ENCODE data around the gene TCEA2. TPM values are rescaled to one million over a fixed set of nuclear protein-coding genes. Genes with fewer than 3 reads are reported as not detected.
A peak's percentile ranks its signal among the peaks of the same experiment; 100 is the strongest.

Gene TCEA2
- total RNA-seq, 3 donors from 2014 or later (not counting 1 experiment from before 2014, with no cell fraction given) = 25.0 to 28.7 (median 28.5) TPM

- Mint-ChIP-seq H3K4me1 (peaks cover 0 to 9% of the 10 kb centered on the region in 2 donors), H3K27ac (no peak overlapping the region), H3K9me3 (peaks cover 4 to 5% of the 10 kb centered on the region in 2 donors), H3K4me3 (no peak overlapping the region), H3K27me3 (ENCODE audit: low read depth in 2 of 2) (peaks cover 0 to 4% of the 10 kb centered on the region in 2 donors), H3K36me3 (no peaks in the 10 kb centered on the region)
- DNase-seq (peak in 1 of 2 donors; percentile 16), ATAC-seq (no peak)
- Histone ChIP-seq H3K27ac (ENCODE audit: low read length) (no peak overlapping the region), H3K27me3 (ENCODE audit: control insufficient read depth, insufficient read depth, low read length) (no peaks in the 10 kb centered on the region), H3K4me1 (ENCODE audit: control insufficient read depth, insufficient read depth, low read length) (no peaks in the 10 kb centered on the region), H3K4me3 (ENCODE audit: low read length) (no peak overlapping the region), H3K9me3 (ENCODE audit: control insufficient read depth, insufficient read depth, low read length) (peaks cover 4% of the 10 kb centered on the region), H3K36me3 (ENCODE audit: control insufficient read depth, insufficient read depth, low read length) (no peaks in the 10 kb centered on the region)
- intact Hi-C loops (cut with micrococcal nuclease) = no loop called here
- 79% methylated on average over 27 of the region's 27 CpGs for WGBS (ENCODE audit: insufficient coverage)
- no peak for TF ChIP-seq CTCF (IDR thresholded peaks at IDR 0.05)
Observed at GRCh38 chr20:64092258-64093012, 29.4 kb downstream of the TCEA2 start.

GRCh38 chr20:64093013-64093503, 30.1 kb downstream of the TCEA2 start:
- Histone ChIP-seq H3K4me1 (ENCODE audit: control insufficient read depth, insufficient read depth, low read length) (no peaks in the 10 kb centered on the region), H3K27ac (ENCODE audit: low read length) (no peak overlapping the region), H3K4me3 (ENCODE audit: low read length) (no peak overlapping the region), H3K36me3 (ENCODE audit: control insufficient read depth, insufficient read depth, low read length) (no peaks in the 10 kb centered on the region), H3K27me3 (ENCODE audit: control insufficient read depth, insufficient read depth, low read length) (no peaks in the 10 kb centered on the region), H3K9me3 (ENCODE audit: control insufficient read depth, insufficient read depth, low read length) (no peaks in the 10 kb centered on the region)
- 90% methylated on average over 8 of the region's 9 CpGs for WGBS (ENCODE audit: insufficient coverage)
- H3K9me3 Mint-ChIP-seq = peaks cover 4 to 5% of the 10 kb centered on the region in 2 donors
- DNase-seq = no peak
- peaks cover 0 to 9% of the 10 kb centered on the region in 2 donors for H3K4me1 Mint-ChIP-seq
- peaks cover 0 to 3% of the 10 kb centered on the region in 2 donors for H3K27me3 Mint-ChIP-seq (ENCODE audit: low read depth in 2 of 2)
- no peak overlapping the region for H3K4me3 Mint-ChIP-seq
- ATAC-seq = no peak
- no peak for TF ChIP-seq CTCF (IDR thresholded peaks at IDR 0.05)
- H3K27ac Mint-ChIP-seq = no peak overlapping the region
- intact Hi-C loops (cut with micrococcal nuclease) = no loop called here
- no peaks in the 10 kb centered on the region for H3K36me3 Mint-ChIP-seq

GRCh38 chr20:64095455-64095854, 32.5 kb downstream of the TCEA2 start:
- Histone ChIP-seq H3K9me3 (ENCODE audit: control insufficient read depth, insufficient read depth, low read length) (no peaks in the 10 kb centered on the region), H3K4me1 (ENCODE audit: control insufficient read depth, insufficient read depth, low read length) (peaks cover 18% of the 10 kb centered on the region), H3K4me3 (ENCODE audit: low read length) (no peak overlapping the region), H3K27me3 (ENCODE audit: control insufficient read depth, insufficient read depth, low read length) (no peaks in the 10 kb centered on the region), H3K27ac (ENCODE audit: low read length) (no peak overlapping the region), H3K36me3 (ENCODE audit: control insufficient read depth, insufficient read depth, low read length) (no peaks in the 10 kb centered on the region)
- Mint-ChIP-seq H3K27me3 (ENCODE audit: low read depth in 2 of 2) (no peaks in the 10 kb centered on the region), H3K4me1 (peaks cover 0 to 9% of the 10 kb centered on the region in 2 donors), H3K36me3 (no peaks in the 10 kb centered on the region), H3K9me3 (peaks cover 4 to 5% of the 10 kb centered on the region in 2 donors), H3K27ac (no peak overlapping the region), H3K4me3 (no peak overlapping the region)
- intact Hi-C loops (cut with micrococcal nuclease) = no loop called here
- DNase-seq (no peak), ATAC-seq (no peak)
- TF ChIP-seq CTCF (IDR thresholded peaks at IDR 0.05) = no peak
- WGBS (ENCODE audit: insufficient coverage) = 86% methylated on average over 4 of the region's 4 CpGs

Data from natural killer cell (primary cell).